H1 (cell line): ENCODE measurements around the gene ZSCAN25. TPM values are rescaled to one million over a fixed set of nuclear protein-coding genes. Genes with fewer than 3 reads are reported as not detected.

Experiments used
- polyA plus RNA-seq, 7 experiments: library from polyadenylated mRNA; depleted of rRNA in 3 of 7; stranded (reverse) in 5 of 7; unstranded in 2 of 7; fragments of >200 nt in 5 of 7; fragments of 200-250 nt in 2 of 7; gene quantifications; 1 replicate in 5 of 7; 2 replicates in 1 of 7; 4 replicates in 1 of 7; pipeline versions ENCODE4 v1.2.1 to v1.2.3, GENCODE V29; 2011 to 2013; ENCODE audit warnings: missing spikeins in 2 of 7, mixed read lengths in 2 of 7
- total RNA-seq: library from RNA; stranded (reverse); fragmentation: NEBNext Ultra II Directional; extraction: Animal tissue kit (Norgen Biotek cat#: 25700); gene quantifications from 2 replicates; pipeline ENCODE4 v1.2.1, GENCODE V29; 2021

Gene ZSCAN25
- total and polyA plus RNA-seq, 2 of the 8 experiments (the other 6 are each of a cell fraction or from before 2014, with no cell fraction given) = 10.1 to 18.6 TPM

Other genes starting within 250 kb of the ZSCAN25 start
- gene ARPC1B, start 242.2 kb upstream of the ZSCAN25 start, total RNA-seq = 61.8 and 64.5 TPM in 2 replicates
- gene ARPC1B, start 242.2 kb upstream of the ZSCAN25 start, polyA plus RNA-seq (2011; rRNA removed) = 115 and 165 TPM in 2 replicates
- gene PDAP1, start 208.3 kb upstream of the ZSCAN25 start, total RNA-seq = 169 and 174 TPM in 2 replicates
- gene PDAP1, start 208.3 kb upstream of the ZSCAN25 start, polyA plus RNA-seq (2011; rRNA removed) = 26.6 and 37.1 TPM in 2 replicates
- gene BUD31, start 208.0 kb upstream of the ZSCAN25 start, total RNA-seq = 114 and 121 TPM in 2 replicates
- 46.7 and 72.0 TPM in 2 replicates for gene BUD31, start 208.0 kb upstream of the ZSCAN25 start, polyA plus RNA-seq (2011; rRNA removed)
- 7.5 and 8.5 TPM in 2 replicates for gene PTCD1, start 178.1 kb upstream of the ZSCAN25 start, total RNA-seq
- 7.6 and 9.6 TPM in 2 replicates for gene PTCD1, start 178.1 kb upstream of the ZSCAN25 start, polyA plus RNA-seq (2011; rRNA removed)
- 74.8 and 77.5 TPM in 2 replicates for gene CPSF4, start 178.0 kb upstream of the ZSCAN25 start, total RNA-seq
- 103 and 156 TPM in 2 replicates for gene CPSF4, start 178.0 kb upstream of the ZSCAN25 start, polyA plus RNA-seq (2011; rRNA removed)
- 506 and 539 TPM in 2 replicates for gene ATP5MF, start 150.8 kb upstream of the ZSCAN25 start, total RNA-seq
- gene ATP5MF, start 150.8 kb upstream of the ZSCAN25 start, polyA plus RNA-seq (2011; rRNA removed) = 2,240 and 4,362 TPM in 2 replicates
- gene ZNF789, start 144.1 kb upstream of the ZSCAN25 start, total RNA-seq = 9.9 and 11.4 TPM in 2 replicates
- 9.4 and 12.5 TPM in 2 replicates for gene ZNF789, start 144.1 kb upstream of the ZSCAN25 start, polyA plus RNA-seq (2011; rRNA removed)
- 19.3 and 24.0 TPM in 2 replicates for gene ZNF394, start 116.7 kb upstream of the ZSCAN25 start, total RNA-seq
- gene ZNF394, start 116.7 kb upstream of the ZSCAN25 start, polyA plus RNA-seq (2011; rRNA removed) = 6.6 and 7.6 TPM in 2 replicates
- 12.9 and 13.5 TPM in 2 replicates for gene ZKSCAN5, start 112.3 kb upstream of the ZSCAN25 start, total RNA-seq
- 4.3 and 5.3 TPM in 2 replicates for gene ZKSCAN5, start 112.3 kb upstream of the ZSCAN25 start, polyA plus RNA-seq (2011; rRNA removed)
- 7.5 and 7.6 TPM in 2 replicates for gene FAM200A, start 64.8 kb upstream of the ZSCAN25 start, total RNA-seq
- 3.2 and 4.3 TPM in 2 replicates for gene FAM200A, start 64.8 kb upstream of the ZSCAN25 start, polyA plus RNA-seq (2011; rRNA removed)
- 36.7 and 37.8 TPM in 2 replicates for gene ZNF655, start 58.3 kb upstream of the ZSCAN25 start, total RNA-seq
- gene ZNF655, start 58.3 kb upstream of the ZSCAN25 start, polyA plus RNA-seq (2011; rRNA removed) = 27.1 and 30.7 TPM in 2 replicates
- not detected in 2 replicates for gene TMEM225B, start 18.7 kb upstream of the ZSCAN25 start, total RNA-seq
- 0.63 and 0.68 TPM in 2 replicates for gene TMEM225B, start 18.7 kb upstream of the ZSCAN25 start, polyA plus RNA-seq (2011; rRNA removed)
- gene CYP3A5, start 63.0 kb downstream of the ZSCAN25 start, total RNA-seq = not detected in 2 replicates
- 0.06 TPM in 1 of 2 replicates, not detected in the other for gene CYP3A5, start 63.0 kb downstream of the ZSCAN25 start, polyA plus RNA-seq (2011; rRNA removed)
- gene CYP3A7, start 118.2 kb downstream of the ZSCAN25 start, total RNA-seq = not detected in 2 replicates
- gene CYP3A7, start 118.2 kb downstream of the ZSCAN25 start, polyA plus RNA-seq (2011; rRNA removed) = not detected in 2 replicates
- gene CYP3A4, start 167.2 kb downstream of the ZSCAN25 start, total RNA-seq = not detected in 2 replicates
- not detected in 2 replicates for gene CYP3A4, start 167.2 kb downstream of the ZSCAN25 start, polyA plus RNA-seq (2011; rRNA removed)
- not detected in 2 replicates for gene CYP3A43, start 211.1 kb downstream of the ZSCAN25 start, total RNA-seq
- gene CYP3A43, start 211.1 kb downstream of the ZSCAN25 start, polyA plus RNA-seq (2011; rRNA removed) = 0.06 TPM in 1 of 2 replicates, not detected in the other